ENCODE results near the gene PLEKHH3.
A peak's percentile ranks its signal among the peaks of the same experiment; 100 is the strongest.
"Not testable (repeated sequence)": the region's sequence is repeated elsewhere in the genome, so short reads cannot be mapped to it uniquely, and the experiment has no call there.

Gene PLEKHH3

GRCh38 chr17:42623732-42624596, 52.8 kb downstream of the PLEKHH3 start:
- H3K4me3 ChIP-seq (replicated peaks; ENCODE audit: low read depth, low read length): no peak overlapping the region
- TF ChIP-seq CTCF (IDR thresholded peaks at IDR 0.05; ENCODE audit: low read length, missing control alignments): no peak
- DNase-seq (ENCODE audit: low read depth): peak; percentile 30

DNA sequence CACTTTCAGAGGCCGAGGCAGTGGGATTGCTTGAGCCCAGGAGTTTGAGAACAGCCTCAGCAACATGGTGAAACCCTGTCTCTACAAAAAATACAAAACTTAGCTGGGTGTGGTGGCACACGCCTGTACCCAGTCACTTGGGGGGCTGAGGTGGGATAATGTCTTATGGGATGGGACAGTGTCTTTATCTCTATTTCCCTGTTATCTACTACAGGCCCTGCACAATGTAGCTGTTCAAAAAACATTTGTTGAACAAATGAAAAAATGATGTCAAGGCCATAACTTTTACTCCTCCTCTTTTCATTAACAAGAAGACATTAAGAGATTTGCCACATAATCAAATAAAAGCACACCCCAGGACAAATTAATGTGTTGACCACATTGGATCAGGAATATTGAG, 53.5 kb downstream of the PLEKHH3 start:
- DNase-seq (ENCODE audit: low read depth): no peak
- H3K4me3 ChIP-seq (replicated peaks; ENCODE audit: low read depth, low read length): no peak overlapping the region
- no peak for TF ChIP-seq CTCF (IDR thresholded peaks at IDR 0.05; ENCODE audit: low read length, missing control alignments)

DNA sequence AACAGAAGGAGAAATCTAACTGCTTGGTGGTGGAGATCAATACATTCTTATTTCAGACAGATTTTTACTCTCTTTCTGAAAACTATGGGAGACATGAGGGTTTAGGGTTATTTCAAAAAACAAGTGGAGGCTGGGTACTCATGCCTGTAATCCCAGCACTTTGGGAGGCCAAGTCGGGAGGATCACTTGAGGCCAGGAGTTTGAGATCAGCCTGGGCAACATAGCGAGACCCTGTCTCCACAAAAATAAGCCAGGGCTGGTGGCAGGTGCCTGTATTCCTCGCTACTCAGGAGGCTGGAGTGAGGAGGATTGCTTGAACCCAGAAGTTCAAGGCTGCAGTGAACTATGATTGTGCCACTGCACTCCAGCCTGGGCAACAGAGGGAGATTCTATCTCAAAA, 54.8 kb downstream of the PLEKHH3 start:
- not testable (repeated sequence) for H3K4me3 ChIP-seq (replicated peaks; ENCODE audit: low read depth, low read length); DNase-seq (ENCODE audit: low read depth)

- DNase-seq (ENCODE audit: low read depth): no peak
- no peak for TF ChIP-seq CTCF (IDR thresholded peaks at IDR 0.05; ENCODE audit: low read length, missing control alignments)
- no peak overlapping the region for H3K4me3 ChIP-seq (replicated peaks; ENCODE audit: low read depth, low read length)
These were observed 58.2 kb downstream of the PLEKHH3 start for GRCh38 chr17:42618442-42619150.

DNA sequence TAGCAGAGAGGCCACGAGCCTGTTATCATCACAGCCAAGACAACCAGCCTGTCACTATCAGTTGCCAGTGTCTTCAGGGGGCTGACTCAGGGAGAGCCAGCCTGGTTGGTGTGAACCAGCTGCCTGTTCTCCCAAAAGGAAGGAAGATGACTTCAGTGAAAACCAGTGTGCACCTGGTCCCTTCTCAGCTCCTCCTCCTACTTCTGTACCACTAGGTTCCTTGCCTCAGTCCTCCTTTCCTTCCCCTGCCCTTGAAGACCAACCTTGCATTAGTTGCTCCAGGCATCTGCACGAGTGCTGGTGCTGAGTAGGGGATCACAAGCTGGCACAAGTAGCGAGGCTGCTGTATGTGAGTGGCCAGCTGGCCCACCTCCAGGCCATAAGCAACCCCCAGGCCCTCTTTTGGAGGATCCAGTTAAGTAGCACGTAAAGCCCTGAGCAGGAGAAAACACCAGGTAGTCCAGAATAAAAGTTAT, 58.8 kb downstream of the PLEKHH3 start:
- no peak for TF ChIP-seq CTCF (IDR thresholded peaks at IDR 0.05; ENCODE audit: low read length, missing control alignments)
- no peak for DNase-seq (ENCODE audit: low read depth)

More for the DNA sequence above, 58.8 kb downstream of the PLEKHH3 start:
- no peak overlapping the region for H3K4me3 ChIP-seq (replicated peaks; ENCODE audit: low read depth, low read length)

Measured in fibroblast of pulmonary artery (primary cell).